ENCODE results near the gene DDX41.

The DDX41 gene

GRCh38 chr5:177546258-177546741 is 29.5 kb upstream of the DDX41 start:
- TF ChIP-seq CTCF (IDR thresholded peaks at IDR 0.05) = no peak
- H3K4me3 ChIP-seq = peak overlapping the region; percentile 54
- peak; percentile 84 for DNase-seq (ENCODE audit: low spot score)
- H3K27ac ChIP-seq = peak overlapping the region; percentile 79 to 96

- H3K4me3 ChIP-seq = peak overlapping the region; percentile 54
- TF ChIP-seq CTCF (IDR thresholded peaks at IDR 0.05) = no peak
- peak; percentile 84 for DNase-seq (ENCODE audit: low spot score)
- H3K27ac ChIP-seq = peak overlapping the region; percentile 79 to 96
Observed at GRCh38 chr5:177545487-177546257, 28.9 kb upstream of the DDX41 start.

- DNase-seq (ENCODE audit: low spot score) = no peak
- Histone ChIP-seq H3K4me3 (no peak overlapping the region), H3K27ac (peak overlapping the region in 1 of 2 donors; percentile 17)
- TF ChIP-seq CTCF (IDR thresholded peaks at IDR 0.05) = no peak
Observed at GRCh38 chr5:177542816-177543465, 26.2 kb upstream of the DDX41 start.

- peak overlapping the region; percentile 32 to 53 for H3K27ac ChIP-seq
- no peak for DNase-seq (ENCODE audit: low spot score)
- no peak overlapping the region for H3K4me3 ChIP-seq
- TF ChIP-seq CTCF (IDR thresholded peaks at IDR 0.05) = no peak
Observed at GRCh38 chr5:177540438-177540837, 23.7 kb upstream of the DDX41 start.

GRCh38 chr5:177539411-177539810 is 22.6 kb upstream of the DDX41 start:
- H3K27ac ChIP-seq = peak overlapping the region; percentile 32 to 83

GRCh38 chr5:177538876-177539275 is 22.1 kb upstream of the DDX41 start:
- no peak overlapping the region for H3K4me3 ChIP-seq
- TF ChIP-seq CTCF (IDR thresholded peaks at IDR 0.05) = no peak
- DNase-seq (ENCODE audit: low spot score) = no peak
- peak overlapping the region; percentile 83 to 84 for H3K27ac ChIP-seq

More at GRCh38 chr5:177539411-177539810, 22.6 kb upstream of the DDX41 start:
- no peak for TF ChIP-seq CTCF (IDR thresholded peaks at IDR 0.05)
- no peak for DNase-seq (ENCODE audit: low spot score)
- H3K4me3 ChIP-seq = no peak overlapping the region

Measured in coronary artery (tissue), 2 donors.